ENCODE measurements around the gene BANP.
A peak's percentile ranks its signal among the peaks of the same experiment; 100 is the strongest.
"Not testable (repeated sequence)": the region's sequence is repeated elsewhere in the genome, so short reads cannot be mapped to it uniquely, and the experiment has no call there.

BANP gene

DNA sequence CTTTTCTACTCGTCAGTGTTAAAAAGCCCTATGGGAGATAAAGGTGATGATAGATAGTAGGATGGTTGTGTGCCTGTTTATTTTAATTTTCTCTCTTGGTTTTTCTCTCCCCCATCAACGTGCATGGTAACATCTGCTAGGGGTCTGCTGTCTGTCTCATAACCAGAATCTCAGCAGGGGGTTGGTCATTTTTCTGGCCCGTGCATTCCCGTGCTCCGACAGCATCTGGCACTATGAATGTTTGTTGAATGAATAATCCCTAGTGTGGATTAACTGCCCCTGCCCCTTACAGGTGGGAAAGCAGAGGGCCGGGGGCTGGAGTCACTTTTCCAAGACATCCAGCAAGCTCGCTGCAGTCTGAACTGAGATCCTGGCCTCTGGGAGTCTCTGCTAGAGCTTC, 21.2 kb upstream of the BANP start:
- DNase-seq = no peak

DNA sequence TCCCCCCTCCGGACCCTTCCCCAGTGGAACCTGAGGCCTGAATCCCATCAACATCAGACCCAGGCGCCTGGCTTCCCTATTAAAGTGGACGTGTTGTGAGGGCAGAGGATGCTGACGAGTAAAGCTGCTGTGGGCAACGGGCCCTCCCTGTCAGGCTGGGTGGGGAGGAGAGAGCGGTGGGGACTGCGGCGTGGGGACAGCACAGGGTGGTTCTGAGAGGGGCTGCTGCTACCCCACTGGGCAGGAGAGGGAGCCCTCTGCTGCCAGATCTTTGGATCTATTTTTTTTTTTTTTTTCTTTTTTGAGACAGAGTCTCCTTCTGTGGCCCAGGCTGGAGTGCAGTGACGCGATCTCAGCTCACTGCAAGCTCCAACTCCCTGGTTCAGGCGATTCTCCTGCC, 20.8 kb upstream of the BANP start:
- peak; percentile 74 for DNase-seq

GRCh38 chr16:87931504-87931903, 19.7 kb upstream of the BANP start:
- DNase-seq = peak; percentile 82

DNA sequence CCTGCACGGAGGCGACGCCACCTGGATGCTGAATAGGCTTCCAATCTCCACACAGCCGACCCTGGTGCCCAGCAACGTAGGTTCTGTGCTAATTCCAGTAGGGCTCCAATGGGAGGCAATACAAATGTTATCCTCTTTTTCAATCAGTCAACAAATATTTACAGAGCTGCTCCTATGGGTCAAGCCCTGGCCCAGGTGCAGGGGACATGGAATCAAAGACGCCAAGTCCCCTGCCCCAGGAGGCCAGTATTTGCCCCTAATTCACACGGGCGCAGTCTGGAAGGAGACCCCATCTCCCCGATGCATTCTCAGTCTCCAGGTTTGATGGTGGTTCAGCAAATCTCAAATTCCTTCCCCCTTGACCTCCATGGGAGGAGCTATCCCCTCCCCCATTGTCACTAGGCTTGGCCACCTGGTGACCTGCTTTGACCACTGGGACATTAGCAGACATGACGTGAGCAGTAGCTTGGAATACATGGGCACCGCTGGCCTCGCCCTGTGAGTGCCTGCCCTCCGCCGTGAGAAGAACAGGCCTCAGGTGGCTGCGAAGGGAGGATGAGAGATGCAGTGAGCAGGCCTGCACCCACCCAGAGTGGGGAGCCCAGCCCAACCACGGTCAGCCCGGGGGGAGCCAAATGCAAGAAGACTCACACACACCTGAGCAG, 18.6 kb upstream of the BANP start:
- peak; percentile 66 for DNase-seq

- no peak for DNase-seq
Observed at GRCh38 chr16:87933140-87933495, 18.1 kb upstream of the BANP start.

DNA sequence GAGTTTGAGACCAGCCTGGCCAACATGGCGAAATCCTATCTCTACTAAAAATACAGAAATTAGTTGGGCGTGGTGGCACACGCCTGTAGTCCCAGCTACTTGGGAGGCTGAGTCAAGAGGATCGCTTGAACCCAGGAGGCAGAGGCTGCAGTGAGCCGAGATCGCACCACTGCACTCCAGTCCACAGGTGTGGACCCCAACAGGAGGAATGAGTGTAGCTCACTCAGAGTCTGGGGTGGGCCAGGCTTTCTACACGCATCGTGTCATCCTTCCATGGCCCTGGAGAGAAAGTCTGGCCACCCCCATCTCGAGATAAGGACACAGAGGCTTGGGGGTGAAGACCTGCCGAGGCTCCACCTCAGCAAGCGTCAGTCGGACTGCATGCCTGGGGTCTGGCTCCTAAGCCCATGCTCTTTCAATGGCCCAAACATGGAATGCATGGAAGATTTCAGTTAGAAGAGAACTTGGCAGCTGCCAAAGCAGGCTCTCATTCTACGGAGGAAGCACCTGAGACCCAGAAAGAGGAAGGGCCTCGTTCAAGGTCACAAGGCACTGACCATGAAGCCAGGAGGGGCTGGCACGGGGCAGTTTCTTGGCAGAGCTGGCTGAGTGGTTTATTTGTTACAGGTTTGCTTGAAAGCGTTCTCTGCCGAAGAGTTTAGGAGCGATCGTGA, 16.3 kb upstream of the BANP start:
- not testable (repeated sequence) for DNase-seq

DNA sequence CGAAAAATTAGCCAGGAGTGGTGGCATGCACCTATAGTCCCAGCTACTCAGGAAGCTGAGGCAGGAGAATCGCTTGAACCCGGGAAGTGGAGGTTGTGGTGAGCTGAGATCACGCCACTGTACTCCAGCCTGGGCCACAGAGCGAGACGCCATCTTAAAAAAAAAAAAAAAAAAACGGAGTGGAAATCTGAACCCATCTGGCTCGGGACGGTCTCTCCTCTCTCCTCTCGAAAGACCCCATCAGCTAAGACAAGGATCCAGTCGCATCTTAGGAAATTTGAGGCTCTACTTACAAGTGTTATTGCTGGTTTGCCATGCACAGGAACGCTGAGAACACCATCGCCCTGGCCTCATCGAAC, 15.2 kb upstream of the BANP start:
- DNase-seq = not testable (repeated sequence)

GRCh38 chr16:87936375-87937230, 14.6 kb upstream of the BANP start, which contains the start of gene CA5A:
Gene CA5A (minus strand): TSS chr16:87936529. CDS start chr16:87936450, 79 bp downstream.
- no peak for DNase-seq

DNA sequence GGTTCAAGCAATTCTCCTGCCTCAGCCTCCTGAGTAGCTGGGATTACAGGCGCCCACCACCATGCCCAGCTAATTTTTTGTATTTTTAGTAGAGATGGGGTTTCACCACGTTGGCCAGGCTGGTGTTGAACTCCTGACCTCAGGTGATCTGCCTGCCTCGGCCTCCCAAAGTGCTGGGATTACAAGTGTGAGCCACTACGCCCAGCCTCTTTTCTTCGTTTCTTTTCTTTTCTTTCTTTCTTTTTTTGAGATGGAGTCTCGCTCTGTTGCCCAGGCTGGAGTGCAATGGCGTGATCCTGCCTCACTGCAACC, 14.0 kb upstream of the BANP start:
- not testable (repeated sequence) for DNase-seq

GRCh38 chr16:87938412-87938949, 12.8 kb upstream of the BANP start:
- DNase-seq = no peak

DNA sequence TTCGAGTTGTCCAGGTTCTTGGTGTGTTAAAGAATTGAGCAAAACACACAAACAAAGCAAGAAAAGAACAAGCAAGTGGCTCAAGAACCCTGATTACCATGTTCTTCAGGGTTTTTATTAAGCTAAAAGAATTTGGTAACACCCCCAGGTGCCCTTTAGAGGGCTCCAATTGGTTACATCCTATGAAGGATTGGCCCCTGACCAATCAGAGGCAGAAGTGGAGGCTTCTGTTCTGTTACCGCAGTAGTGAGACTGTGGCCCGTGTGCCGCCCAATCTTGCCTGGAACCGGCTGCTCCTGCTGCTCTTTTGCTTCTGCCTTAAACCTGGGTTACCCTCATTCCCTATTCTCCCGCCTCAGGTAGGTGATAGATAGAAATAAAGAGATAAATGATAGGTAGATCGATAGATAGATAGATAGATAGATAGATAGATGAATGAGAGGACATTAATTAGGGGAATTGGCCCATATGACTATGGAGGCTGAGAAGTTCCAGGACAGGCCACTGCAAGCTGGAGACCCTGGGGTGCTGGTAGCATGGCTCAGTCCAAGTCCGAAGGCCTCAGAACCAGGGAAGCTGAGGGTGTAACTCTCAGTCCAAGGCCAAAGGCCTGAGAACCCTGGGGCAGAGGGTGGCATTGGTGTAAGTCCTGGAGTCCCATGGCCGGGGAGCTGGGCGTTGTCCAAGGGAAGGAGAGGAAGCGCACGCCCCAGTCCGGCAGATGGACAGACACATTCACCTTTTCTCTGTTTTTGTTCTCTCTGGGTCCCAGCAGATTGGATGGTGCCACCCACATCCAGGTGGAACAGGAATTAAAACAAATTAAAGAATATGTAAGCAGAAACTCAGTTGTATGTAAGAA, 11.4 kb upstream of the BANP start:
- no peak for DNase-seq

- no peak for DNase-seq
Observed at GRCh38 chr16:87942680-87943079, 8.6 kb upstream of the BANP start.

DNA sequence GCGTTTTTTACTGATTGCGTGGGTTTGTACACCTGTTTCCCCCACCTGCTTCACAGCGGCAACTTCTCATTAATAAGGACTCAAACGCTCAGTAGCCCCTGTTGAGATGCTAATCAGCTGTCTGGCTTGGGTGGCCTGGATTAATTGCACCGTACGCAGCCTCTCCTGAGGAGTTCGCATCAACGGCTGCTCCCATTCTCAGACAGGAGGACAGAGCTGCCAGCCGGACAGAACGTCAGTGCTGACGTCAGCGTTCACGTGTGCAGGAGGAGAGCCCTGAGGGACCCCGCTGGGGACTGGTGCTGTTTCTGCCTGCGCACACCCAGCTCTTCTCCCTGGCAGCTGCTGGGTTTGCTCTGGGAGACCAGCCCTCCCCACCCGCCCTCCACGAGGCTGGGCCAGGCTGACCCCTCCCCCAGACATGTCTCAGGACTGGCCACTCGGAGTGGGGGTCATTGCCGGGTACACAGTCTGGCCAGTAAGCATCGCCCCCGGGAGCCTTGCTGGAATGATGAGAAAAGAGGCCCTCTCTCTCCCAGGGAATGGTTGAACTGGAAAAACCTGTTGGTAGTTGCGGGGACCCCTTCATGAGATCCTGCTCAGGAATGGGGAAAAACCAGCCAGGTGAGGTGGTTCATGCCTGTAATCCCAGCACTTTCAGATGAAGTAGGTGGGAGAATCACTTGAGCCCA, 5.7 kb upstream of the BANP start:
- DNase-seq = peak; percentile 100

DNA sequence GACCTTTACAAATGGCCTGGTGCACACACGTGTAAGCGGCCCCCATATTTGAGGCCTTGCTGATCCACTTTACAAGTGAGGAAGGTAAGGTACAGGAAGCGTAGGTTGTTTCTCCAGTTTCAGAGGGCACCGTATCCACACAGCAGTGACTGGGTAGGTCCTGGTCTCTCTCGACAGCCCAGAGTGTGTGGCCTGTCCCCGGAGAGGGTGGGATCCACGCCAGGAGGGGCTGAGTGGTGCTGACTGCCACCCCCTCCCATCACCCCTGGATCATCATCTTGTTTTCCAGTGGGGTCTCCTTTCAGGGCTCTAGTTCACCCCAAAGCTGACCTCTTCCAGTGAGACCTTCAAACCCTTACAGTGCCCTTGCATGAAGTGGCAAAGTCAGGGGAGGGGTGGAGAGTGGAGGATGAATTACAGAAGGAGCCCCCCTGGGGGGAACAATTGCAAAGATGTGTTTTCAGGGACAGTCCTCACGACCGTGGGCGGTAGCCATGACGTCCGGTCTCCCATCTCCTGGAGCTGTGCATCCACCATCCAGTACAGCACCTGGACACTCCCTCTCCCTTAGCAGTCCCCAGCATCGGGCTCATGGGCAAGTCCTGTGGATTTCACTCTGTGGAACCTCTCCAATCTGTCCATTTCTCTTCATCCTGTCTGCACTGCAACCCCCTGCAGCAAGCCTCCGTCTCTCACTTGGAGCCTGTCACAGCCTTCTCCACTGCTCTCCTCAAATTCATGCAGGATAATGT, 4.5 kb upstream of the BANP start:
- no peak for DNase-seq

- peak; percentile 80 for DNase-seq
Observed at GRCh38 chr16:87947356-87948118, 3.7 kb upstream of the BANP start.

DNA sequence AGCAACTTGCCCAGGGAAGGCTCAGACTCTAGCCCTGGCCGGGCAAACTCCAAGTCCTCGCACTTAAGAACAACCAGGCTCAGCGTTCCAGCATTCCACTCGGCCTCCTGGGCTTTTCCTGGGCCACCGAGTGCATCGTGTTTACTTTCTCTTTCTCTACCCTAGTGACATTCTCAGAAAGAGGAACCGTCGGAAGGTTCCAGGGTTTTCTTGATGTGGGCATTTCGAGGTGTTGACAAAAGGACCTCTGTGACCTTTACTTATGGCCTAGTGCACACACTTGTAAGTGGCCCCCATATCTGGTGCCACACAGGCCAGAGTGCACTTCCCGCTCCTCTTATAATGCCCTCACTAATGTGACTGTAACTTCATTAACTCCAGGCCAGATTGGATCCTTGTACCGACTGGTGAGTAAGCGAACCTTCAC, 3.1 kb upstream of the BANP start:
- DNase-seq = no peak

- no peak for DNase-seq
Observed at GRCh38 chr16:87948735-87949070, 2.5 kb upstream of the BANP start.

DNA sequence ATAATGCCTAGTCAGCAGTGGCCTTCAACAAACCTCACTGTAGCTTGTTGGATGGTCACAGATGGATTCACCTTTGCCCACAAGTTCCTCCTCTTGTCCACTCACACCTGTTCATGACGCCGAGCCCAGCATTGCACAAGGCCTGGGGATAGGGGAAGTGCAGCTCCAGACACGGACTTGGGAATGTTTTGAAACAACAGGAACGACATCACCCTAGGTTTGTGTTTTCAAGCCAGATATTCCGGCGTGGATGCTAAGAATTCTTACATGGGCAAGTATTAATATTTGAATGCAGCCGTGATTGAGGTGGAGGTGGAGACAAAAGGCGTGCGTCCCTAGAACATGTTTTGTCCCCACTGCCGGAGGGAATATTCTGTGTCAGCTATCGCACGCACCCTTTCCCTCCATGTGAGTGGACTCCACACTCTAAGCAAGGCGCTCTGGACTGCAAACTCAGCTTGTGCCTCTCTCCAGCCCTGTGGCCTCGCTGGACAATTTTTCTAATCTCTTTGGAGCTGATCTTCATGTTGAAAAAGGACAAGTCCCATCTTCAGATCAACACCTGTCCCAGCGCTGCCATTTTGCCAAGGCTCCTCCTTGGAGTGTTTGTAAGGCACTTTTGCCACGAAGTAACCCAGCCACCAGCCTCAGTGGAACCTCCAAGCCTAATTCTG, 2.0 kb upstream of the BANP start:
- DNase-seq = peak; percentile 66

- DNase-seq = no peak
Observed at GRCh38 chr16:87951552-87952538, 611 bp downstream of the BANP start.

Data from SHP77 treated with DMSO at 0.1 percent for 48 hours (cell line).